SU-DHL-6 (cell line): ENCODE measurements around the gene NECTIN3.

ENCODE experiments used
- H2AFZ ChIP-seq: fragments of 200-600 bp; sonication (generic); 2 replicates; pipeline ENCODE4 v1.6.1; 2014; ENCODE audit warnings: low read depth, mild to moderate bottlenecking, moderate library complexity, mixed read lengths, antibody characterized with exemption, low read length; ENCODE audit not compliant: severe bottlenecking
- H3F3A ChIP-seq: fragments of 200-600 bp; shearing (Covaris generic); 2 replicates; pipeline ENCODE4 v1.6.0; 2016; ENCODE audit warnings: antibody characterized with exemption, mild to moderate bottlenecking; ENCODE audit not compliant: insufficient read depth
- H3K27ac ChIP-seq: fragments of 200-600 bp; sonication (generic); 2 replicates; pipeline ENCODE4 v1.5.1; 2016; ENCODE audit warnings: low read depth, mild to moderate bottlenecking, low read length, moderate library complexity, mixed read lengths
- H3K27me3 ChIP-seq: fragments of 200-600 bp; sonication (generic), shearing (Covaris generic); 2 replicates; pipeline ENCODE4 v1.6.0; 2014; ENCODE audit warnings: mild to moderate bottlenecking, low read length
- H3K36me3 ChIP-seq: fragments of 200-600 bp; sonication (generic); 2 replicates; pipeline ENCODE4 v1.6.1; 2014; ENCODE audit warnings: mild to moderate bottlenecking, low read length, mixed read lengths
- H3K4me2 ChIP-seq: fragments of 300-600, 200-600 bp; shearing (Covaris generic), sonication (generic); 2 replicates; pipeline ENCODE4 v1.6.0; 2014; ENCODE audit warnings: low read length, low read depth, mild to moderate bottlenecking; ENCODE audit not compliant: poor library complexity, severe bottlenecking
- H3K4me3 ChIP-seq: fragments of 200-600 bp; sonication (generic); 2 replicates; pipeline ENCODE4 v1.5.1; 2014; ENCODE audit warnings: antibody characterized with exemption, low read length, mild to moderate bottlenecking, mixed read lengths; ENCODE audit not compliant: insufficient read depth, poor library complexity, severe bottlenecking
- H3K79me2 ChIP-seq: fragments of 200-600 bp; sonication (generic); 2 replicates; pipeline ENCODE4 v1.6.1; 2014; ENCODE audit warnings: mild to moderate bottlenecking, low read length, moderate library complexity; ENCODE audit not compliant: insufficient read depth
- H3K9ac ChIP-seq: fragments of 200-600 bp; sonication (generic); 2 replicates; pipeline ENCODE4 v1.7.0; 2014; ENCODE audit warnings: mild to moderate bottlenecking, low read length
- H3K9me2 ChIP-seq: fragments of 200-600 bp; sonication (generic); replicated peaks from 2 replicates; pipeline ENCODE4 v1.6.1; 2014; ENCODE audit warnings: low read length; ENCODE audit not compliant: insufficient read depth
- H3K9me3 ChIP-seq: fragments of 200-600 bp; sonication (generic); 2 replicates; pipeline ENCODE4 v1.6.1; 2014; ENCODE audit warnings: low read length, mixed read lengths; ENCODE audit not compliant: insufficient read depth
- H4K20me1 ChIP-seq: fragments of 200-600 bp; sonication (generic); 2 replicates; pipeline ENCODE4 v1.6.1; 2014; ENCODE audit warnings: low read depth, mild to moderate bottlenecking, antibody characterized with exemption, low read length, moderate library complexity, mixed read lengths
- EZH2phosphoT487 ChIP-seq: fragments of 200-600 bp; sonication (generic), shearing (Covaris generic); conservative IDR thresholded peaks from 2 replicates; pipeline ENCODE4 v1.6.1; 2018; ENCODE audit warnings: mild to moderate bottlenecking, antibody characterized with exemption, low read length, moderate library complexity, mixed read lengths
- TF ChIP-seq, protein P1 (sequence below): fragments of 200-600 bp; sonication (generic); IDR thresholded peaks from one replicate; pipeline ENCODE4 v1.5.1; 2017; ENCODE audit warnings: antibody characterized with exemption, mild to moderate bottlenecking, low read length, moderate library complexity; ENCODE audit not compliant: insufficient read depth, poor library complexity, severe bottlenecking

Gene NECTIN3

GRCh38 chr3:111212511-111212910 lies 140.9 kb downstream of the NECTIN3 start:
- no peaks in the 10 kb centered on the region for H3K79me2 ChIP-seq
- H4K20me1 ChIP-seq = no peaks in the 10 kb centered on the region
- no peak overlapping the region for H3K4me2 ChIP-seq
- H3K4me3 ChIP-seq = no peak overlapping the region
- no peak for TF ChIP-seq EZH2phosphoT487
- TF ChIP-seq, protein P1, sequence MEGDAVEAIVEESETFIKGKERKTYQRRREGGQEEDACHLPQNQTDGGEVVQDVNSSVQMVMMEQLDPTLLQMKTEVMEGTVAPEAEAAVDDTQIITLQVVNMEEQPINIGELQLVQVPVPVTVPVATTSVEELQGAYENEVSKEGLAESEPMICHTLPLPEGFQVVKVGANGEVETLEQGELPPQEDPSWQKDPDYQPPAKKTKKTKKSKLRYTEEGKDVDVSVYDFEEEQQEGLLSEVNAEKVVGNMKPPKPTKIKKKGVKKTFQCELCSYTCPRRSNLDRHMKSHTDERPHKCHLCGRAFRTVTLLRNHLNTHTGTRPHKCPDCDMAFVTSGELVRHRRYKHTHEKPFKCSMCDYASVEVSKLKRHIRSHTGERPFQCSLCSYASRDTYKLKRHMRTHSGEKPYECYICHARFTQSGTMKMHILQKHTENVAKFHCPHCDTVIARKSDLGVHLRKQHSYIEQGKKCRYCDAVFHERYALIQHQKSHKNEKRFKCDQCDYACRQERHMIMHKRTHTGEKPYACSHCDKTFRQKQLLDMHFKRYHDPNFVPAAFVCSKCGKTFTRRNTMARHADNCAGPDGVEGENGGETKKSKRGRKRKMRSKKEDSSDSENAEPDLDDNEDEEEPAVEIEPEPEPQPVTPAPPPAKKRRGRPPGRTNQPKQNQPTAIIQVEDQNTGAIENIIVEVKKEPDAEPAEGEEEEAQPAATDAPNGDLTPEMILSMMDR = no peak
- H3K9me2 ChIP-seq = no peaks in the 10 kb centered on the region
- no peak overlapping the region for H3K9ac ChIP-seq
- no peak overlapping the region for H2AFZ ChIP-seq
- H3K27me3 ChIP-seq = no peaks in the 10 kb centered on the region
- H3K36me3 ChIP-seq = no peaks in the 10 kb centered on the region
- H3K27ac ChIP-seq = no peak overlapping the region
- H3F3A ChIP-seq = no peaks in the 10 kb centered on the region
- no peaks in the 10 kb centered on the region for H3K9me3 ChIP-seq

- no peak overlapping the region for H3K27ac ChIP-seq
- H3K4me3 ChIP-seq = no peak overlapping the region
- no peaks in the 10 kb centered on the region for H3K9me2 ChIP-seq
- H3K9me3 ChIP-seq = no peaks in the 10 kb centered on the region
- no peaks in the 10 kb centered on the region for H3K79me2 ChIP-seq
- H3F3A ChIP-seq = no peaks in the 10 kb centered on the region
- no peak overlapping the region for H2AFZ ChIP-seq
- H3K9ac ChIP-seq = no peak overlapping the region
- no peaks in the 10 kb centered on the region for H4K20me1 ChIP-seq
- H3K4me2 ChIP-seq = no peak overlapping the region
- no peaks in the 10 kb centered on the region for H3K27me3 ChIP-seq
- TF ChIP-seq, protein P1 = no peak
- no peak for TF ChIP-seq EZH2phosphoT487
- H3K36me3 ChIP-seq = no peaks in the 10 kb centered on the region
These were observed 143.9 kb downstream of the NECTIN3 start for GRCh38 chr3:111215481-111215880.

- Histone ChIP-seq H3F3A (no peaks in the 10 kb centered on the region), H3K27ac (no peak overlapping the region), H3K4me3 (no peak overlapping the region), H3K79me2 (no peaks in the 10 kb centered on the region), H4K20me1 (no peaks in the 10 kb centered on the region), H3K4me2 (no peak overlapping the region), H3K9ac (no peak overlapping the region), H3K9me3 (no peaks in the 10 kb centered on the region), H3K36me3 (no peaks in the 10 kb centered on the region), H2AFZ (no peak overlapping the region), H3K9me2 (no peaks in the 10 kb centered on the region), H3K27me3 (no peaks in the 10 kb centered on the region)
- TF ChIP-seq EZH2phosphoT487 = no peak
- TF ChIP-seq, protein P1 = no peak
These were observed 147.0 kb downstream of the NECTIN3 start for GRCh38 chr3:111218615-111219014.
